Stimulated activated CD8-positive, alpha-beta memory T cell treated with anti-CD3 and anti-CD28 coated beads, Interleukin-2, amount 100 ng/mL, for 1 hour (primary cell): ENCODE data around the gene ACTR10.
"Not testable (repeated sequence)": the region's sequence is repeated elsewhere in the genome, so short reads cannot be mapped to it uniquely, and the experiment has no call there.

ENCODE experiments used
- DNase-seq, 2 donors: peaks; one replicate each; pipeline ENCODE4 v3.0.0-alpha.2; 2020; ENCODE audit warnings: low read depth in 2 of 2

ACTR10 gene

DNA sequence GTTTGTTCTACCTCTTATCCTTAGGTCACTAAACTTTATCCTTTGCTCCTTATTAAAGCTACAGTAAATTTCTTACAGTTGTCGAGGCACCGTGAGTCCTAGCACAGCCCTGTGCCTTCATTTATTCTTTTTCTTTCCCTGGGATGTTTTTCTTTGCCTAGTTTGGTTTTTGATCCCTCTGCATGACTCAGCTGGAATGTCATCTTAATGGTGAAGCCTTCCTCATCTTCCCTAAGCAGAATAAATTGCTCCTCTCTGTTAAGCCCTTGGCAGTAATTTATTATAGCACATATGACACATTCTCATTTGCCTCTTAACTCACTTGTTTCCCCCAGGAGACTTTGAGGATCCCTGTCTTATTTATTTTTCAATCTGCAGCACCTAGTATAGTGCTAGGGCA lies 16.6 kb downstream of the ACTR10 start:
- DNase-seq: no peak

- DNase-seq: no peak
Observed at GRCh38 chr14:58227096-58227819, 27.3 kb downstream of the ACTR10 start.

- no peak for DNase-seq
Observed at GRCh38 chr14:58238252-58239243, 38.6 kb downstream of the ACTR10 start.

DNA sequence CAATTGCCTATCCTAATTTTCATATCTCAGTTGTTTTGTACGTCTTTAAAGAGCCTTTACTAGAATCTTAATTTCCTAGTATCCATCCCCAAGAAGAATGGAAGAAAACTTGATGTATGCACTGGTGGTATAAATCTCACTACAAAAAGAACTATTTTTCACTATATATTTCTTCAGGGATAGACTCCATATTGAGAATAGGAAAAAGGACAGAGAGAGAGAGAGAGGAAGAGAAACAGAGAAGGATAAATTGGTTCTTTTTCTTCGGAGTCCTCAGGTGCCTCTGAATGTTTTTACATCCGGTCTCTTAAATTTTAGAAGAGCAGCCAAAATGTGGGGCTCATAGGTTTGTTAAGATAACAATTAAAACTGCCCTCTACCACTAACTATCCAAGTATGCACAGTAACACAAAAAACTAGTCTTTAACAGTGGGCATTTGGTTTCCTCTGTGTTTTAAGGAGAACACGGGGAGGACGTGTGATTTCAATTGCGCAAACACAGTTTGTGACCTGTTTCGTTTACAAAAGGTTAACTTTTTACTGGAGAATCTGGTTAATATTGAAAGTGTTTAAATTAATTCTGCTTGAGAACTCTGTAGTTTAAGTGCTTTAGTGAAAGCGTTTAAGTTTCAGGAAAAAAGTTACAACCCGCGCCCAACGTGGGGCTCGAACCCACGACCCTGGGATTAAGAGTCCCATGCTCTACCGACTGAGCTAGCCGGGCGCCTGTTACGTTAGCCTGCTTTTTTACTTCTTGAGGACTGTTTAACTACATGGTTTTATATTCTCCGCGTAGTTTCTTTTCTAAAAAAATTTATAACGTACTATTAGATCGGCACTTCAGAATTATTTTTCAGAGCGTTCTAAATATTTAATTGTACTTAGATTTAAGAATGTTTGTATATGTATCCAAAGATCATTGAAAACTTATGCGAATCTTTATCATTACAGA lies 39.6 kb downstream of the ACTR10 start:
- DNase-seq: peak; percentile 71

DNA sequence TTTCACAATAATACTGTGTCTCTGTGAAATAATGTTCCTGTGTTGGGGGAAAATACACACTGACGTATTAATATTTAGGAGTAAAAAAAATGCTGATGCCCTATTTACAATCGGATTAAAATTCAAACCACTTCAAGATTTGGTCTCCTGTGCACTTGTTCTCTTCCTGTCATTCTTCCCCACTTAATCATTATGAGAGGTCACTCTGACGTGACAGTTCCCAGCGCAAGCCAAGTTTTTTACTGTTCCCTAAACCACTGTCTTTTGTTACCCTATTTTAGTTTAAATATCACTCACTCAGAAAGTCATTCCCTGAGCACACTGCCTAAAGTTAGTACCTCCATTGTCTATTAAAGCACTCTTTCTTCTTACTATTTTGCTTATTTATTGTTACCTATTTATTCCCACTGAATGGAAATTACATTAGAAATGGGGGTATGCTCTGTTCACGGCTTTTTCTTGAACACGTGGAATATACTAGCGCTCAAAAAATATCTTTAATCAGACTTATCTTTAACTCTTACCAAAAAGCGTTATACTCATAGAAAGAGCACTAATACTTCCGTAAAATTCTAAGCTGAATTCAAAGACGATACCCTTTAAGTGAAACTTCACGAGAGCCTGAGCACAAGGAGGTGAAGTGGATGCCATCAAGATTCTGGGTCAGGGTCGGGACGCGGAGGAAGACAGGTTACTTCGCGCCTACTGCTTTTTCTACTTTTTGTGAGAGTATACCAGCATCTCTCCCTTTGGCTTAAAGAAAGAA lies 44.0 kb downstream of the ACTR10 start:
- no peak for DNase-seq

DNA sequence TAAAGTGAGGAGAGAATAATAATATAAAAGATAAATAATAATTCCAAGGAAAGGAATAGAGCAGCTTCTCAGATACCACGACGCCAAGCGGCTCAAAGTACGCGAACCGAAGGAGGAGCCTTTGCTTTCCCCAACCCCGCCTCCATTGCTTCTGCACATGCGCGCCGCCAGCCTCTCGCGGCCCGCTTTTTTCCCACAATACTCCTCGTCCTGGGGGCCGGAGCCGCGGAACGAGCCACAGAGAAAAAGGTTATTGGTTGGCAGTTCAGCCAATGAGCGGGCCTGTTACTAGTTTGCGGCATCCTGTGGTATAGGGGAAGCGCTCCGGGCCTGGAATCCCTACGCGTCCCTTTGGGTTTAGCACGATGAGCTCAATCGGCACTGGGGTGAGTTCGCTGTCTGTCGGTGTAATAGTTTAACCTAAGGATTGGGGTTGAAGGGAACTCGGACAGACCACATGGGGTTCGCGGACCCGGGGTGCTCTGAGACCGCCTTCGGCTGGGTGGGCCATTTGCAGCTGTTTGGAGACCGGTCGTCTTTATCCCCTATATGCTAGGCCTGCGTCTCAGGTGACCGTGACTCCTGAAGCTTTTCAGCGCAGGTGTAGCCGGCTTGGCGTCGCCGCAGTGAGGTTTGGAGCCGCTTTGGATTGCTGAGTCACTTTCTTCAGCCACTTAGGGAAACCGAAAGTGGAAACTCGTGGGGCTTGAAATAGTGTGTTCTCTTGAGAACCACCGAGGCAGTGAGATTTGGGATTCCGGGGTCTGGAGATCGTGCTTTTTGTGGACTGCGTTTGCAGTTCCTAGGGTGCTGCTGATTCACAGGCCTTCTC lies 44.8 kb downstream of the ACTR10 start, which contains the start of gene PSMA3:
TSS of gene PSMA3 (plus strand) at position 288 of the 832 bp plus-strand sequence. CDS start at position 366, 78 bp downstream.
- DNase-seq: peak; percentile 93 to 96

DNA sequence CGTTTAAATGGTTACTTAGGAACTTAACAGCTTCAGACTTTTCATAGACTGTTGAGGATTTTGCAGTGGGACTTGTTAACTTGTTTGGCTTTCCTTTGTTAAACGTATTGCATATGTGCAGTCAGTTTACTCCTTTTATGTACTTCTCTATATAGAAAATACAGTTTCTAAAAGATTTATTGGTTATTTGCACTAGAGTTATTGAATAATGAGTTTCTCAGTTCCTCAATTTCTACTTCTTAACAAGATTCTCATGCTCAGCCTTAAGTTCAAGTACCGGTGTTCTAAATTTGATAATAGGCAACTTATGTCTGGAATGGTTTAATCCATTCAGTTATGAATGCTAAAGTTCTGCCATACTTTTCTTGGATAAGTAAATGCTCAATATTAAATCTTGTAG lies 45.6 kb downstream of the ACTR10 start:
- no peak for DNase-seq

GRCh38 chr14:58249611-58250010 lies 49.7 kb downstream of the ACTR10 start:
- DNase-seq: no peak

GRCh38 chr14:58258156-58258555 lies 58.2 kb downstream of the ACTR10 start:
- no peak for DNase-seq

DNA sequence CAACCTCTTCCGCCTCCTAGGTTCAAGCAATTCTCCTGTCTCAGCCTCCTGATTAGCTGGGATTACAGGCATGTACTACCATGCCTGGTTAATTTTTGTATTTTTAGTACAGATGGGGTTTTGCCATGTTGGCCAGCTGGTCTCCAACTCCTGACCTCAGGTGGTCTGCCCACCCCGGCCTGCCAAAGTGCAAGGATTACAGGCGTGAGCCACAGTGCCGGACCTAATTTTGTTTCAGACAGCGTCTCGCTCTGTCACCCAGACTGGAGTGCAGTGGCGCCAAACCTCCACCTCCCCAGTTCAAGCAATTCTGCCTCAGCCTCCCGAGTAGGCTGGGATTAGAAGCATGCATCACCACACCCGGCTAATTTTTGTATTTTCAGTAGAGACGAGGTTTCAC lies 62.1 kb downstream of the ACTR10 start:
- not testable (repeated sequence) for DNase-seq

DNA sequence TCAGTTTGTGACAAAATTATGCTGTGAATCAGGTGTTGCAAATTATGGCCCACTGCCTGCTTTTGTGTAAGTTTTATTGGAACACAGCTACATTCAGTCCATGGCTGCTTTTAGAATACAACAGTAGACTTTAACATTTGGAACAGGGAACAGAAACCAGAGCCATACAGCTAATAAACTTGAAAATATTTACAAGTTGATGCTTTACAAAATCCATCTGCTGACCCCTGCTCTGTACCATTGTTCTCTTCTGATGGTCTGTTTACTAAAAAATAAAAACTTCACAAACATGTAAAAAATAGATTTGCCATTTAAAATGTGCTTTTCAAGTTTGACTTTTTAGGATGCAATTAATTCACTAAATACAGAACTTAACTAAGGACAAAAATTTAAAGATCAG lies 65.5 kb downstream of the ACTR10 start:
- no peak for DNase-seq

DNA sequence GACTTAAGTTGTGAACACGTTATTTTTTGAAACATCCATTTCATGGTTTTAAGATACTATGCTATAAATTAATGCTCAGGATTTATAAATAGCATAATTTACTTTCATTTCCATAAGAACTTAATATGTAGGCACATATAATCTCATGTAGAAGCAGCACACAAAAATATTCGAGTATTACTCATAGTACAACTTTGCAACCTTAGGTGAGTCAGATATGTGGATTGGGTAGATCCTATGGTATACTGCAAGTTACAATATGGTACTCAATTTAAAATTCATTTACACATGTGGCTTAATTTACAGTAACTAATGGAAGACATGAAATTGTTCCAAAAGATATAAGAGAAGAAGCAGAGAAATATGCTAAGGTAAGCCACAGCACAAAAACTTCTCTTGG lies 70.7 kb downstream of the ACTR10 start:
- no peak for DNase-seq

DNA sequence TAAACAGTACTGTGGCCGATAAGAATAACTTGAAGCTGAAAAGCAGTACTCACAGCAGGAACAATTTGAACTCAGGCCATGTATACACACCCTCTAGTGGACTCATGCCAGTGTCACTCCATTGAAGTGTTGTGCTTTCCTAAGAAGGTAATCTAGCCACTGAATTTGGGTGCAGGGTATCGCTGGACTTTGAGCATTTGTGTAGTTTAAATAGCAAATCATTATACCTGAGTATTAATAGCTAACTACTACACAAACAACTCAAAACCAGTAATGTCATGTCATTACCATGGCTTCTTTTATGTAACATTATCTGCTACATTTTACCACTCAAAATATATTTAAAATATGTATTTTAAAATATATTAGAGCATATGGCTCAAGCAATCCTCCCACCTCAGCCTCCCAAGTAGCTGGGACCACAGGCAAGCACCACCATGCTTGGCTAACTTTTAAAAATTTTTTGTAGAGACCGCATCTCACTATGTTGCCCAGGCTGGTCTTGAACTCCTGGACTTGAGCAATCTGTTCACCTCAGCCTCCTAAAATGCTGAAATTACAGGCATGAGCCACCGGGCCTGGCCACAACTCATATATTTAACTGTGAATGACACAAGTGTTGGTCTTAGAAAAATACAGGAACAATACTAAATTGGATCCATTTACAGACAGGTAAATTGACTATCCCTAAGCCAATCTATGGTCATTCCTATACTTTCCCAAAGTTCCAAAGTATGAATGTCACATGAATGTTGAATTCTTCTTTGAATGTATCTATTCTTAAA lies 72.8 kb downstream of the ACTR10 start:
- no peak for DNase-seq

DNA sequence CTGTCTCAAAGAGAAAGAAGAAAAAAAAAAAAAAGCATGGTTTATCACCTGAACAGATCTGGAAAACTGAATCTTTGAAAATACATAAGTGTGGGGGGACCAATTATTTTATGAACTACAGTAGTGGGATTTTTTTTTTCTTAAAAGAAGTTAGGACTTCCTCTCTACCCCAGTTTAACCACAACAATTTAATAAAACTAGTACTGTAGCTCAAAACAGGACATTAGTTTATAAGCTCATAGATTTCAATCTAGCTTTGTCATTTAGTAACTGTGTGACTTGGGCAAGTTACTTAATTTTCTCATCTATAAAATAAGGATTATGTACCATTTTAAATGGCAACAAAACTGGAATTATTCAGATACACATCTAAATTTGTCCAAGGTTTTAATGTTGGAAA lies 74.9 kb downstream of the ACTR10 start:
- no peak for DNase-seq

- DNase-seq: no peak
Observed at GRCh38 chr14:58275527-58276190, 75.7 kb downstream of the ACTR10 start.

- DNase-seq: no peak
Observed at GRCh38 chr14:58276208-58276607, 76.3 kb downstream of the ACTR10 start.

DNA sequence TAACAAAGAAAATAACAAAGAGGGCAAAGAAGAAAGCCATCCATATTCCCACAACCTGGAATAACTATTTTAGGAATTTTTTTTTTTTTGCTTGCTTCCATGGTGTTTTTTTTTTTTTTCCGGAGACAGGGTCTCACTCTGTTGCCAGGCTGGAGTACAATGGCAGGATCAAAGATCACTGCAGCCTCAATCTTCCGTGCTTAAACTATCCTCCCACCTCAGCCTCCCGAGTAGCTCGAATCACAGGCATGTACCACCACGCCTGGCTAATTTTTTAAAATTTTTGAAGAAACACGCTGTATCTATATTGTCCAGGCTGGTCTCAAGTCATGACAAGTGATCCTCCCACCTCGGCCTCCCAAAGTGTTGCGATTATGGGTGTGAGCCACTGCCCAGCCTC lies 78.2 kb downstream of the ACTR10 start:
- no peak for DNase-seq

DNA sequence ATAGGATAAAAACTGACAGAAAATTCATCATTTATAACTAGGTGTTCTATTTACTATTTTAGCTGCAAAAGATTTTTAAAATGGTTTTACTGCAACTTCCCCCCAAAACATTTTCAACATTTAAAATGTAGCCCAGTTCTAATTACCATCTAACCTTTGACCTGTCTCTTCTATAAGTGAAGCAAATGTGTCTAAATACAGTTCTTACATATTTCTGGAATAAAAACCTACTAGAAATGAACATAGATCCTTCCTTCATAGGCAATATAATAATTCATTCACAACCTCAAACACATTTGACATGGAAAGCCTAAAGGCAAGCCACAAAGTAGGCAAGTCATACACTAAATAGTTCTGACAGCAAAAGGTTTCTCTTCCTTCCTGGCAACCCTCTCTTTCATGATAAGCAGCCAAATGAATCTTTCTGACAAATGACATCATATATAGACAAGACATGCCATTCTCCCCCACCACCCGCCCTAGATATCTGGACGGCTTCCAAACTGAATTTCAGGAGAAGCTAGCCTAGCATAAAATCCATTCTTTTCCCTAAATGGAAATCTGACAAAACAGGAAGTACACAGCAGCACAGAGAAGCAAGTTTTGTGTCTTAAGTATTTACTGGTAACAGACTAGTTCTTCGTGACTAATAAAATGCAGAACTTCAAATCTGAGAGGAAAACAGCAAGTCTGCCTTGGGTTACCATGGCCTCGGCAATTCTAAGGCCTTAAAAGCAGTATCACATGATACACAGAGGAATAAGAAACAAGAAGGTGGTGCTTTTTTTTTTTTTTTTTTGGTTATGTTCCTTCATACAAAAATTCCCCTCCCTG lies 81.2 kb downstream of the ACTR10 start:
- DNase-seq: no peak
